GM12891 (cell line): ENCODE measurements around the gene KCNE1.
"Not testable (repeated sequence)": the region's sequence is repeated elsewhere in the genome, so short reads cannot be mapped to it uniquely, and the experiment has no call there.

Experiments
- PAX5 ChIP-seq: IDR thresholded peaks from 2 replicates; pipeline ENCODE4 v1.6.1; 2011; ENCODE audit warnings: low read length, moderate library complexity, mild to moderate bottlenecking; ENCODE audit not compliant: insufficient read depth, severe bottlenecking
- POLR2A ChIP-seq: IDR thresholded peaks from 2 replicates; pipeline ENCODE4 v1.6.1; 2011; ENCODE audit warnings: low read depth, low read length, control low read depth
- POLR2AphosphoS5 ChIP-seq: IDR thresholded peaks from 2 replicates; pipeline ENCODE4 v1.6.1; 2011; ENCODE audit warnings: low read depth, low read length, control low read depth
- TAF1 ChIP-seq: IDR thresholded peaks from 2 replicates; pipeline ENCODE4 v1.6.1; 2011; ENCODE audit warnings: low read depth, low read length, control low read depth

DNA sequence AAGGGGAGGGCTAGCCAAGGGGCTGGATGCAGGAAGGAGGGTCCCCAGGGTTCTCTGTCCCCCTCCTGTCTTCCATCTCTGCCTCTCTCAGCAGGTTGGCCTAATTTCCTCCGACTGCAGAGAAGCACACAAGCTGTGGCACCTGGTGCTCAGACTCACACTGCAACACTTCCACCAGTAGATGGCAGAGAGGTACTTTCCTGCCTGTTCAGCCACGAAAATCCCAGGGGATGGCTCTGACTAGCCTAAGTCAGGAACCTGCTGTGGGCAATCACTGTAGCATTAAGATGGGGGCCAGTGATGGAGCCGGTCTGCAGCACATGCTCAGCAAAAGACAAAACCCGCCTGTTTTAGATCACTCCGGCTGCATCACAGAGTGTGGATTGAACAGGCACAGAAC lies 82.3 kb downstream of the KCNE1 start:
- not testable (repeated sequence) for TF ChIP-seq POLR2A, TAF1, PAX5, POLR2AphosphoS5
